HG02840 (cell line): ENCODE measurements around the gene C3.
"Not testable (repeated sequence)": the region's sequence is repeated elsewhere in the genome, so short reads cannot be mapped to it uniquely, and the experiment has no call there.

Experiments
- ATAC-seq: cut with Tn5 transposase; IDR thresholded peaks from one replicate; pipeline ENCODE4 v1.9.1; 2021; ENCODE audit warnings: mild to moderate bottlenecking, moderate library complexity, moderate number of reproducible peaks; ENCODE audit not compliant: unreplicated experiment, low FRiP score

The C3 gene

GRCh38 chr19:6748543-6748942, 28.1 kb upstream of the C3 start:
- ATAC-seq, result not testable (repeated sequence)

GRCh38 chr19:6745965-6746364, 25.5 kb upstream of the C3 start:
- ATAC-seq, result no peak

DNA sequence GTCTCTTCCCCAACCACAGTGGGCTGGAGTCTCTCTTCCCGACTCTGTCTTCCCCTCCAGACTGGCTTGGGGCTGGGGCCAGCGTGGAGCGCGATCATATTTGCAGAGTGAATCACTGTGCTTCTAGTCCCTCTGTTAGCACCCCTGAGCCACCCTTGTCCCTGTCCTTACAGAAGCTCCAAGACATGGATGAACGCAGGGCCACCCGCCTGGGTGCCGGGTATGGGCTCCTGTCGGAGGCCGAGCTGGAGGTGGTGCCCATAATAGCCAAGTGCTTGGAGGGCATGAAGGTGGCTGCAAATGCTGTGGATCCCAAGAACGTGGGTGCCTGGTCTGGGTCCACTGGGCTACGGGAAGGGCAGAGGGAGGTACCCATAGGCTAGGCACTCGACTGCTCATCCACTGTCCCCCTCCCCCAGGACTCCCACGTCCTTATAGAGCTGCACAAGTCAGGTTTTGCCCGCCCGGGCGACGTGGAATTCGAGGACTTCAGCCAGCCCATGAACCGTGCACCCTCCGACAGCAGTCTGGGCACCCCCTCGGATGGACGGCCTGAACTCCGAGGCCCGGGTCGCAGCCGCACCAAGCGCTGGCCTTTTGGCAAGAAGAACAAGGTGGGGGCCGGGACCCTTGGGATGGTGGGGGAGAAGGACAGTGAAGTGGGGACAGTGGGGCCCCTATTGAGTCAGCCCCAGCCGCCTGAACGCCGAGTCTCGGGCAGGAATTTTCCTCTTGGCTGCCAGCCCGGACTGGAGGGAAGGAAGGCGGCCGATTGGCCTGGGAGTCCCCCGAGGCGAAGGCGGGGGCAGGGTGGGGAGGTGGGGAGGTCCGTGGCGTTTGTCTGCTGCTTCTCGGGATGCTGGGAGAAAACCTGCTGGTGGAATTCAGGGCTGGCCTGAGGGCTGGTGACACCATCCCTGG, 24.2 kb upstream of the C3 start:
- ATAC-seq, result no peak

- no peak for ATAC-seq
Measured at GRCh38 chr19:6743714-6744380, 23.4 kb upstream of the C3 start.

DNA sequence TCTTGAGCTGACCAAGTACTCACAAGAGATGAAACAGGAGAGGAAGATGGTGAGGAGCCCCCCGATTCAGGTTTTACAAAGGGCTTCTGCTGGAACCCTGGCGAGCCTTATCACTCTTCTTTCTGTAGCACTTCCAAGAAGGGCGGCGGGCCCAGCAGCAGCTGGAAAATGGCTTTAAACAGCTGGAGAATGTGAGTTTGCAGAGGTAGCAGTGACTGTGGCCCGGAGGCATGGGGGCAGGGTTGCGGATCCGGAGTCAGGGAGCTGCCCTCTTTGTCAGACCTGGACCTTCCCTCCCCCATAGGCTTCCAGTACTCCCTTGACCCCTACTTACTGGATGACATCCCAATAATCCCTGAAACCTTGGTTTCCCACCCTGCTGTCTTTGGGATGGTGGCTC, 22.6 kb upstream of the C3 start:
- no peak for ATAC-seq

- ATAC-seq, result no peak
Measured at GRCh38 chr19:6740589-6741343, 20.3 kb upstream of the C3 start.

GRCh38 chr19:6739883-6740588, 19.6 kb upstream of the C3 start:
- ATAC-seq, result no peak

GRCh38 chr19:6739390-6739882, 19.0 kb upstream of the C3 start, which contains the start of gene TRIP10:
TSS of gene TRIP10 (plus strand) at chr19:6739680. CDS start at chr19:6739762, 82 bp downstream.
- no peak for ATAC-seq

GRCh38 chr19:6738787-6739389, 18.4 kb upstream of the C3 start:
- ATAC-seq, result no peak

- ATAC-seq, result no peak
Measured at GRCh38 chr19:6737873-6738786, 17.7 kb upstream of the C3 start.

DNA sequence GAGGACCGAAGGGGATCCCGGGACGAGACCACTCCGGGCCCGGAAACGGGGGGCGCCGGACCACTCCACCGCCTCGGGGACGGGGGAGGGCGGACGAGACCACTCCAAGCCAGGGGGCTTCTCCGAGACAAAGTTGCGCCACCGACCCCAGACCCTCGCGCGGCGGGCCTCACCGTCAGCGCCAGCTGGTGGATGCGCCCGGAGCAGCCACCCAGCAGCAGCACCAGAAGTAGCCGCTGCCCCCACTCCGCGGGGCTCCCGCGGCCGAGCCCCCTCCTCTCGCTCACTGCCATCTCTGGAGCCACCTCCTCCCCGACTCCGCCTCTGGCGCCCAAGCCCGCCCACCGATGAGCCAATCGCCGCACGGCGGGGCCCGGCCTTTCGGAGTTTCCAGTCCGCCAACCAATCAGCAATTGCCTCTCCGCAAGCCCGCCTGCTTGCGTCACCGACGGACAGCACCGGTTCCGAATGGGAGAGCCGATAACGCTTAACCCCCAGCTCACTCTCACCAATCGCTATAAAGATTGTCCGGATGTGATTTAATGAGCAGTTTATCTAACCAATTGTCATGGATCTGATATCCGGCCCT, 16.9 kb upstream of the C3 start, which contains the start of gene GPR108:
Gene GPR108 (minus strand): TSS at position 297 of the 589 bp plus-strand sequence. CDS start 4 bp downstream, at position 293.
- ATAC-seq, result peak; percentile 63

GRCh38 chr19:6736917-6737283, 16.4 kb upstream of the C3 start:
- no peak for ATAC-seq

DNA sequence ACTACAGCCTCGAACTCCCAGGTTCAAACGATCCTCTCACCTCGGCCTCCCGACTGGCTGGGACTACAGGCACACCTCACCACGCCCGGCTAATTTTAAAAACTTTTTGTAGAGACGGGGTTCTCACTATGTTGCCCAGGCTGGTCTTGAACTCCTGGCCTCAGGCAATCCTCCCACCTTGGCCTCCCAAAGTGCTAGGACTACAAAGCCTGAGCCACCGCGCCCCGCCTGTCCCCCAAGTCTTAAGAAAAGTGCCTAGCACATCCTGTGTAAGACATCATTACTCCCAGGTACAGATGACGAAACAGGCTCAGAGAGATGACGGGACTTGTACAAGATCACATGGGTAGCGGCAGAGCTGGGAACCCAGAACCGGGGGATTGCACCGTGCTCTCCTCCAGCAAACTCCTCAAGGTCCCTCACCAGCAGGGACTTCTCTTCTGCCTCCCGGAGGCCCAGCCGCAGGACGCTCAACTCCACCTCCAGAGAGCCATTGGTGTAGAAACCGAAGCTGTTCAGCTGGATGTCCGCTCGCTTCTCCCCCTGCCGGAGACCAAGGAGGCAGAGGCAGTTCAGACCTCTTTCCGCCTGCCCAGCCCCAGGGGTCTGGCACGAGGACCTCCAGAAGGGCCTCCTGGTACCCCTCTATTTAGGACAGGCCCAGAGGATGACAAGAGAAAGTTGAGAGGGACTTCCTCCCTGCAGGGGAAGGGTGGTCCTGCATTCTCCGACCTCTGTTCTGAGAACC, 15.9 kb upstream of the C3 start:
- ATAC-seq, result no peak

- no peak for ATAC-seq
Measured at GRCh38 chr19:6735181-6735911, 14.9 kb upstream of the C3 start.

- no peak for ATAC-seq
Measured at GRCh38 chr19:6734096-6734696, 13.7 kb upstream of the C3 start.

GRCh38 chr19:6733338-6734095, 13.1 kb upstream of the C3 start:
- no peak for ATAC-seq
